HepG2 (cell line): ENCODE results near the gene METTL23. TPM values are rescaled to one million over a fixed set of nuclear protein-coding genes. Genes with fewer than 3 reads are reported as not detected.

Experiments used
- CEBPZ ChIP-seq: IDR thresholded peaks from 2 replicates; pipeline ENCODE4 v1.6.1; 2012; ENCODE audit warnings: low read length, improper control_type of control experiment
- CENPT ChIP-seq: sonication (generic); formaldehyde crosslinking; IDR thresholded peaks from 2 replicates; pipeline ENCODE4 v1.8.0; 2022; ENCODE audit warnings: low read depth, mild to moderate bottlenecking, moderate library complexity, missing genetic modification reagents
- CTCF ChIP-seq: sonication (generic); formaldehyde crosslinking; IDR thresholded peaks from 2 replicates; pipeline ENCODE4 v1.5.0; 2020; ENCODE audit warnings: mild to moderate bottlenecking, missing genetic modification reagents, moderate library complexity
- GATA4 ChIP-seq: sonication (generic); IDR thresholded peaks from 2 replicates; pipeline ENCODE4 v1.6.1; 2016; ENCODE audit warnings: antibody characterized with exemption, low read depth, borderline replicate concordance
- GPN1 ChIP-seq: sonication (generic); formaldehyde crosslinking; IDR thresholded peaks from 2 replicates; pipeline ENCODE4 v1.5.1; 2020; ENCODE audit warnings: missing genetic modification reagents, borderline replicate concordance
- HOXA7 ChIP-seq: sonication (generic); formaldehyde crosslinking; IDR thresholded peaks from 2 replicates; pipeline ENCODE4 v1.8.1; 2022; ENCODE audit warnings: mild to moderate bottlenecking, missing genetic modification reagents, moderate library complexity
- KLF16 ChIP-seq, 2 experiments: sonication (generic) in 1 of 2; formaldehyde crosslinking in 1 of 2; IDR thresholded peaks; 2 replicates each; pipeline versions ENCODE4 v1.6.1 to v1.8.0; 2016 to 2023; ENCODE audit warnings: missing genetic modification reagents in 2 of 2, missing compliant biosample characterization in 1 of 2
- KLF6 ChIP-seq: IDR thresholded peaks from 2 replicates; pipeline ENCODE4 v1.8.0; 2016; ENCODE audit warnings: missing biosample characterization, missing genetic modification reagents
- MIXL1 ChIP-seq: IDR thresholded peaks from 2 replicates; pipeline ENCODE4 v1.6.1; 2016
- SRY ChIP-seq: sonication (generic); formaldehyde crosslinking; IDR thresholded peaks from 2 replicates; pipeline ENCODE4 v1.8.0; 2022; ENCODE audit warnings: mild to moderate bottlenecking, missing genetic modification reagents
- TARDBP ChIP-seq: sonication (generic); formaldehyde crosslinking; IDR thresholded peaks from 2 replicates; pipeline ENCODE4 v1.8.0; 2022; ENCODE audit warnings: mild to moderate bottlenecking, missing genetic modification reagents
- TP53 ChIP-seq: sonication (generic); formaldehyde crosslinking; conservative IDR thresholded peaks from 2 replicates; pipeline ENCODE4 v1.4.0; 2020; ENCODE audit warnings: missing genetic modification reagents
- XBP1 ChIP-seq: sonication (generic); formaldehyde crosslinking; IDR thresholded peaks from 2 replicates; pipeline ENCODE4 v1.5.0; 2020; ENCODE audit warnings: missing genetic modification reagents
- ZNF24 ChIP-seq: fragments of 450-650 bp; IDR thresholded peaks from 2 replicates; pipeline ENCODE4 v1.6.1; 2017; ENCODE audit warnings: antibody characterized with exemption, mild to moderate bottlenecking
- ZNF317 ChIP-seq: sonication (generic); formaldehyde crosslinking; IDR thresholded peaks from 2 replicates; pipeline ENCODE4 v1.5.0; 2020; ENCODE audit warnings: mild to moderate bottlenecking, missing genetic modification reagents
- ZNF343 ChIP-seq: sonication (generic); formaldehyde crosslinking; IDR thresholded peaks from 2 replicates; pipeline ENCODE4 v1.4.0; 2020; ENCODE audit warnings: mild to moderate bottlenecking, missing genetic modification reagents
- ZNF547 ChIP-seq: sonication (generic); formaldehyde crosslinking; IDR thresholded peaks from 2 replicates; pipeline ENCODE4 v1.5.1; 2020; ENCODE audit warnings: mild to moderate bottlenecking, missing genetic modification reagents
- ZNF552 ChIP-seq: sonication (generic); formaldehyde crosslinking; IDR thresholded peaks from 2 replicates; pipeline ENCODE4 v1.9.0; 2022; ENCODE audit warnings: missing genetic modification reagents, mild to moderate bottlenecking, borderline replicate concordance
- ZNF616 ChIP-seq: sonication (generic); formaldehyde crosslinking; IDR thresholded peaks from 2 replicates; pipeline ENCODE4 v1.5.0; 2020; ENCODE audit warnings: low read depth, mild to moderate bottlenecking, missing genetic modification reagents
- ZNF629 ChIP-seq: sonication (generic); formaldehyde crosslinking; conservative IDR thresholded peaks from 2 replicates; pipeline ENCODE4 v1.5.0; 2020; ENCODE audit warnings: missing genetic modification reagents
- ZNF670 ChIP-seq: sonication (generic); formaldehyde crosslinking; IDR thresholded peaks from 2 replicates; pipeline ENCODE4 v1.8.0; 2022; ENCODE audit warnings: mild to moderate bottlenecking, missing genetic modification reagents, borderline replicate concordance
- ZNF878 ChIP-seq: sonication (generic); formaldehyde crosslinking; IDR thresholded peaks from 2 replicates; pipeline ENCODE4 v1.8.1; 2023; ENCODE audit warnings: mild to moderate bottlenecking, missing genetic modification reagents, moderate library complexity
- polyA plus RNA-seq, 8 experiments: library from polyadenylated mRNA; depleted of rRNA in 3 of 8; stranded (reverse) in 7 of 8; unstranded in 1 of 8; fragments of >200 nt; fragmentation: Illumina TruSeq in 4 of 8; extraction: Trizol in 4 of 8; gene quantifications; 2 replicates each; pipeline versions ENCODE4 v1.2.1 to v1.2.3, GENCODE V29; 2011 to 2016; ENCODE audit warnings: low read depth in 4 of 8, missing spikeins in 1 of 8, mixed read lengths in 1 of 8; ENCODE audit not compliant: insufficient read depth in 1 of 8
- total RNA-seq, 5 experiments: library from RNA; depleted of rRNA; stranded (reverse); fragments of >200 nt; fragmentation: Illumina TruSeq; extraction: Trizol; gene quantifications; 2 replicates each; pipeline ENCODE4 v1.2.3, GENCODE V29; 2016; ENCODE audit warnings: low read depth in 1 of 5
- TF ChIP-seq, protein P1 (sequence below): fragments of 450-650 bp; IDR thresholded peaks from 2 replicates; pipeline ENCODE4 v1.6.1; 2016
- TF ChIP-seq, protein P2 (sequence below): IDR thresholded peaks from 2 replicates; pipeline ENCODE4 v1.6.1; 2016; ENCODE audit warnings: missing genetic modification reagents, missing compliant biosample characterization

METTL23 gene
- total and polyA plus RNA-seq, 2 of the 13 experiments (the other 11 are each of a cell fraction or from before 2014, with no cell fraction given): 39.9 to 104 TPM

- no peak for TF ChIP-seq CEBPZ
- TF ChIP-seq ZNF343 (CRISPR knock-in tag): peak; percentile 93; the same call in 1 of the 2 replicates
- no peak for TF ChIP-seq SRY (CRISPR knock-in tag)
- TF ChIP-seq GPN1 (CRISPR knock-in tag): no peak
- TF ChIP-seq CENPT (CRISPR knock-in tag): no peak
- no peak for TF ChIP-seq TARDBP (CRISPR knock-in tag)
- no peak for TF ChIP-seq KLF16 (CRISPR knock-in tag; IDR thresholded peaks at IDR 0.05)
- no peak; the same call in 1 of the 2 replicates for TF ChIP-seq GATA4
- TF ChIP-seq KLF6 (CRISPR knock-in tag): peak; percentile 69
- 0 out of 2 replicates have a peak, but pooled peaks have one; percentile 8 for TF ChIP-seq ZNF878 (CRISPR knock-in tag)
- TF ChIP-seq, protein P1, sequence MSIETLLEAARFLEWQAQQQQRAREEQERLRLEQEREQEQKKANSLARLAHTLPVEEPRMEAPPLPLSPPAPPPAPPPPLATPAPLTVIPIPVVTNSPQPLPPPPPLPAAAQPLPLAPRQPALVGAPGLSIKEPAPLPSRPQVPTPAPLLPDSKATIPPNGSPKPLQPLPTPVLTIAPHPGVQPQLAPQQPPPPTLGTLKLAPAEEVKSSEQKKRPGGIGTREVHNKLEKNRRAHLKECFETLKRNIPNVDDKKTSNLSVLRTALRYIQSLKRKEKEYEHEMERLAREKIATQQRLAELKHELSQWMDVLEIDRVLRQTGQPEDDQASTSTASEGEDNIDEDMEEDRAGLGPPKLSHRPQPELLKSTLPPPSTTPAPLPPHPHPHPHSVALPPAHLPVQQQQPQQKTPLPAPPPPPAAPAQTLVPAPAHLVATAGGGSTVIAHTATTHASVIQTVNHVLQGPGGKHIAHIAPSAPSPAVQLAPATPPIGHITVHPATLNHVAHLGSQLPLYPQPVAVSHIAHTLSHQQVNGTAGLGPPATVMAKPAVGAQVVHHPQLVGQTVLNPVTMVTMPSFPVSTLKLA: no peak; the same call in 1 of the 2 replicates
- TF ChIP-seq HOXA7 (CRISPR knock-in tag): no peak
- TF ChIP-seq MIXL1 (CRISPR knock-in tag): no peak
- TF ChIP-seq, protein P2, sequence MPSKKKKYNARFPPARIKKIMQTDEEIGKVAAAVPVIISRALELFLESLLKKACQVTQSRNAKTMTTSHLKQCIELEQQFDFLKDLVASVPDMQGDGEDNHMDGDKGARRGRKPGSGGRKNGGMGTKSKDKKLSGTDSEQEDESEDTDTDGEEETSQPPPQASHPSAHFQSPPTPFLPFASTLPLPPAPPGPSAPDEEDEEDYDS (CRISPR knock-in tag): no peak
- no peak for TF ChIP-seq XBP1 (CRISPR knock-in tag)
- no peak for TF ChIP-seq ZNF317 (CRISPR knock-in tag)
- TF ChIP-seq ZNF629 (CRISPR knock-in tag): no peak
- TF ChIP-seq ZNF547 (CRISPR knock-in tag): no peak
- TF ChIP-seq ZNF24: no peak
- TF ChIP-seq CTCF: no peak
- TF ChIP-seq ZNF552 (CRISPR knock-in tag): 0 out of 2 replicates have a peak, but pooled peaks have one; percentile 32
- 0 out of 2 replicates have a peak, but pooled peaks have one; percentile 86 for TF ChIP-seq ZNF616
- TF ChIP-seq ZNF670 (CRISPR knock-in tag): no peak
- no peak for TF ChIP-seq TP53 (CRISPR knock-in tag)
Measured at GRCh38 chr17:76737676-76738467, 11.2 kb downstream of the METTL23 start, which contains the start of gene MFSD11 (continued).
